SK-N-SH treated with all-trans-retinoic acid at 6 μM for 48 hours (cell line): ENCODE results near the gene ACACB.

ENCODE experiments used
- BACH2 ChIP-seq: fragments of 250-450 bp; sonication (Bioruptor Pico); IDR thresholded peaks from 2 replicates; pipeline ENCODE4 v1.9.0; 2021; ENCODE audit warnings: mild to moderate bottlenecking, borderline replicate concordance
- ESRRG ChIP-seq: fragments of 250-450 bp; sonication (Bioruptor Pico); IDR thresholded peaks from 2 replicates; pipeline ENCODE4 v1.6.1; 2021; ENCODE audit warnings: mild to moderate bottlenecking
- GLIS3 ChIP-seq: fragments of 250-450 bp; sonication (Bioruptor Pico); IDR thresholded peaks from 2 replicates; pipeline ENCODE4 v1.5.0; 2020; ENCODE audit warnings: mild to moderate bottlenecking, moderate library complexity
- RARB ChIP-seq: fragments of 250-450 bp; sonication (Bioruptor Pico); IDR thresholded peaks from 2 replicates; pipeline ENCODE4 v1.8.0; 2021; ENCODE audit warnings: mild to moderate bottlenecking, moderate library complexity
- SNAI2 ChIP-seq: fragments of 250-450 bp; sonication (Bioruptor Pico); IDR thresholded peaks from 2 replicates; pipeline ENCODE4 v1.5.0; 2020; ENCODE audit warnings: mild to moderate bottlenecking, moderate library complexity
- TCF4 ChIP-seq: fragments of 250-450 bp; sonication (Bioruptor Pico); IDR thresholded peaks from 2 replicates; pipeline ENCODE4 v1.8.0; 2021; ENCODE audit warnings: mild to moderate bottlenecking, moderate library complexity, borderline replicate concordance
- ZC3H10 ChIP-seq: fragments of 250-450 bp; sonication (Bioruptor Pico); IDR thresholded peaks from 2 replicates; pipeline ENCODE4 v1.5.1; 2021; ENCODE audit warnings: mild to moderate bottlenecking, moderate library complexity
- ZFP3 ChIP-seq: fragments of 250-450 bp; sonication (Bioruptor Pico); IDR thresholded peaks from 2 replicates; pipeline ENCODE4 v1.5.0; 2020; ENCODE audit warnings: mild to moderate bottlenecking, moderate library complexity
- ZNF565 ChIP-seq: fragments of 450-650 bp; formaldehyde crosslinking; conservative IDR thresholded peaks from 2 replicates; pipeline ENCODE4 v1.5.0; 2020; ENCODE audit warnings: low read depth, mild to moderate bottlenecking, moderate library complexity
- TF ChIP-seq, protein P1 (sequence below): fragments of 250-450 bp; sonication (Bioruptor Pico); IDR thresholded peaks from 2 replicates; pipeline ENCODE4 v1.8.0; 2020; ENCODE audit warnings: mild to moderate bottlenecking, moderate library complexity, borderline replicate concordance
- TF ChIP-seq, protein P2 (sequence below): fragments of 250-450 bp; sonication (Bioruptor Pico); IDR thresholded peaks from 2 replicates; pipeline ENCODE4 v1.5.1; 2020; ENCODE audit warnings: low read depth, mild to moderate bottlenecking, moderate library complexity

DNA sequence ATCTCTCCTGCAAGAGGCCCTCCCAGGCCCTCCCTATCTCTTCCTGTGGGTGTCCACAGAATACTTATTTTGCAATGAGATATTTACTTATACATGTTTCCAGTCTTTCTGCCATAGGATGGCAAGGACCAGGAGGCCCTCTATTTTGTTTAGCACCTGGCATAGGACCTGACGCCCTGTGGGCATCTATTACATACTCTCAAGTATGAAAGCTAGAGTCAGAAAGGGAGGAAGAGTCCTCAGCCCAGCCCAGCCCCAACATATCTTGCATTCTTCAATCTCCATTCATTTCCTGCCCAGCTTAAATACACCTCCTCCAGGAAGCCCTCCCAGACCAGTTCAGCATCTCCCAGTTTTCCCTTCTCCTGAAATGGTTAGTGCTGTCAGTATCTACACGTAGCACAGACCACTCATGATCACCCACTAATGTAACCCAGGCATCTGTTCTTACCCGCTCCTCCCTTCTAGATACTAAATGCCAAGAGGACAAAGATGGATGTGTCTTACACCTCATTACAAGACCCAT, 185.3 kb downstream of the ACACB start:
- TF ChIP-seq BACH2 (CRISPR knock-in tag) (no peak), GLIS3 (CRISPR knock-in tag) (no peak), ZFP3 (CRISPR knock-in tag) (no peak), TCF4 (CRISPR knock-in tag) (no peak), ZC3H10 (no peak), ESRRG (no peak), SNAI2 (no peak), RARB (CRISPR knock-in tag) (no peak), ZNF565 (CRISPR knock-in tag) (no peak)
- TF ChIP-seq, protein P1, sequence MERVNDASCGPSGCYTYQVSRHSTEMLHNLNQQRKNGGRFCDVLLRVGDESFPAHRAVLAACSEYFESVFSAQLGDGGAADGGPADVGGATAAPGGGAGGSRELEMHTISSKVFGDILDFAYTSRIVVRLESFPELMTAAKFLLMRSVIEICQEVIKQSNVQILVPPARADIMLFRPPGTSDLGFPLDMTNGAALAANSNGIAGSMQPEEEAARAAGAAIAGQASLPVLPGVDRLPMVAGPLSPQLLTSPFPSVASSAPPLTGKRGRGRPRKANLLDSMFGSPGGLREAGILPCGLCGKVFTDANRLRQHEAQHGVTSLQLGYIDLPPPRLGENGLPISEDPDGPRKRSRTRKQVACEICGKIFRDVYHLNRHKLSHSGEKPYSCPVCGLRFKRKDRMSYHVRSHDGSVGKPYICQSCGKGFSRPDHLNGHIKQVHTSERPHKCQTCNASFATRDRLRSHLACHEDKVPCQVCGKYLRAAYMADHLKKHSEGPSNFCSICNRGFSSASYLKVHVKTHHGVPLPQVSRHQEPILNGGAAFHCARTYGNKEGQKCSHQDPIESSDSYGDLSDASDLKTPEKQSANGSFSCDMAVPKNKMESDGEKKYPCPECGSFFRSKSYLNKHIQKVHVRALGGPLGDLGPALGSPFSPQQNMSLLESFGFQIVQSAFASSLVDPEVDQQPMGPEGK (CRISPR knock-in tag), result no peak
- TF ChIP-seq, protein P2, sequence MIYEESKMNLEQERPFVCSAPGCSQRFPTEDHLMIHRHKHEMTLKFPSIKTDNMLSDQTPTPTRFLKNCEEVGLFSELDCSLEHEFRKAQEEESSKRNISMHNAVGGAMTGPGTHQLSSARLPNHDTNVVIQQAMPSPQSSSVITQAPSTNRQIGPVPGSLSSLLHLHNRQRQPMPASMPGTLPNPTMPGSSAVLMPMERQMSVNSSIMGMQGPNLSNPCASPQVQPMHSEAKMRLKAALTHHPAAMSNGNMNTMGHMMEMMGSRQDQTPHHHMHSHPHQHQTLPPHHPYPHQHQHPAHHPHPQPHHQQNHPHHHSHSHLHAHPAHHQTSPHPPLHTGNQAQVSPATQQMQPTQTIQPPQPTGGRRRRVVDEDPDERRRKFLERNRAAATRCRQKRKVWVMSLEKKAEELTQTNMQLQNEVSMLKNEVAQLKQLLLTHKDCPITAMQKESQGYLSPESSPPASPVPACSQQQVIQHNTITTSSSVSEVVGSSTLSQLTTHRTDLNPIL (CRISPR knock-in tag), result no peak
